Loucy (cell line): ENCODE data around the gene TMEM208.

Source experiments
- H2AFZ ChIP-seq: fragments of 200-600 bp; sonication (generic); 2 replicates; pipeline ENCODE4 v1.6.0; 2016; ENCODE audit warnings: antibody characterized with exemption, mild to moderate bottlenecking, low read length, moderate library complexity
- H3F3A ChIP-seq: fragments of 200-600 bp; 2 replicates; pipeline ENCODE4 v1.6.0; 2016; ENCODE audit warnings: antibody characterized with exemption, low read depth, mild to moderate bottlenecking
- H3K27me3 ChIP-seq: fragments of 200-600 bp; sonication (generic); 2 replicates; pipeline ENCODE4 v1.6.1; 2014; ENCODE audit warnings: low read length, mild to moderate bottlenecking; ENCODE audit not compliant: insufficient read depth, poor library complexity, severe bottlenecking
- H3K36me3 ChIP-seq: fragments of 200-600 bp; sonication (generic); 2 replicates; pipeline ENCODE4 v1.6.1; 2016; ENCODE audit warnings: low read length; ENCODE audit not compliant: insufficient read depth
- H3K4me1 ChIP-seq: fragments of 200-600 bp; sonication (generic); 2 replicates; pipeline ENCODE4 v1.5.1; 2014; ENCODE audit warnings: low read length, mild to moderate bottlenecking; ENCODE audit not compliant: insufficient read depth, poor library complexity, severe bottlenecking
- H3K4me2 ChIP-seq: fragments of 200-600 bp; sonication (generic); 2 replicates; pipeline ENCODE4 v1.6.0; 2014; ENCODE audit warnings: antibody characterized with exemption, low read length, low read depth, mild to moderate bottlenecking; ENCODE audit not compliant: poor library complexity, severe bottlenecking
- H3K4me3 ChIP-seq: fragments of 200-600 bp; sonication (generic); 2 replicates; pipeline ENCODE4 v1.5.1; 2014; ENCODE audit warnings: low read length, mild to moderate bottlenecking, mixed read lengths; ENCODE audit not compliant: poor library complexity, severe bottlenecking
- H3K79me2 ChIP-seq: fragments of 200-600 bp; sonication (generic); 2 replicates; pipeline ENCODE4 v1.6.1; 2014; ENCODE audit warnings: low read length; ENCODE audit not compliant: insufficient read depth
- H3K9ac ChIP-seq: fragments of 200-600 bp; sonication (generic); 2 replicates; pipeline ENCODE4 v1.6.0; 2014; ENCODE audit warnings: mild to moderate bottlenecking, low read depth, low read length, moderate library complexity; ENCODE audit not compliant: poor library complexity, severe bottlenecking
- H3K9me2 ChIP-seq: fragments of 200-600 bp; sonication (generic); replicated peaks from 2 replicates; pipeline ENCODE4 v1.6.1; 2016; ENCODE audit warnings: low read depth, low read length, mixed read lengths
- H3K9me3 ChIP-seq: fragments of 200-600 bp; sonication (generic); 2 replicates; pipeline ENCODE4 v1.6.1; 2014; ENCODE audit warnings: mild to moderate bottlenecking, antibody characterized with exemption, low read length, low read depth; ENCODE audit not compliant: insufficient read depth
- H4K20me1 ChIP-seq: fragments of 200-600 bp; sonication (generic); 2 replicates; pipeline ENCODE4 v1.6.0; 2014; ENCODE audit warnings: antibody characterized with exemption, low read length, mild to moderate bottlenecking; ENCODE audit not compliant: insufficient read depth, poor library complexity, severe bottlenecking
- CTCF ChIP-seq: fragments of 200-600 bp; sonication (generic); conservative IDR thresholded peaks from 2 replicates; pipeline ENCODE4 v1.5.1; 2014; ENCODE audit warnings: mild to moderate bottlenecking, antibody characterized with exemption, low read length
- EZH2phosphoT487 ChIP-seq: fragments of 200-600 bp; IDR thresholded peaks from 2 replicates; pipeline ENCODE4 v1.6.1; 2018; ENCODE audit warnings: antibody characterized with exemption, mild to moderate bottlenecking, moderate library complexity, borderline replicate concordance

TMEM208 gene

GRCh38 chr16:67211674-67212073 is 15.3 kb upstream of the TMEM208 start:
- no peaks in the 10 kb centered on the region for H4K20me1 ChIP-seq
- H3K9me2 ChIP-seq, result no peaks in the 10 kb centered on the region
- peaks cover 8% of the 10 kb centered on the region for H3K4me1 ChIP-seq
- H2AFZ ChIP-seq, result no peak overlapping the region
- no peak overlapping the region for H3K9ac ChIP-seq
- no peaks in the 10 kb centered on the region for H3K9me3 ChIP-seq
- H3K36me3 ChIP-seq, result no peaks in the 10 kb centered on the region
- no peaks in the 10 kb centered on the region for H3K79me2 ChIP-seq
- no peak overlapping the region for H3K4me2 ChIP-seq
- H3K4me3 ChIP-seq, result no peak overlapping the region
- H3K27me3 ChIP-seq, result no peaks in the 10 kb centered on the region
- no peak for TF ChIP-seq EZH2phosphoT487
- TF ChIP-seq CTCF, result no peak
- no peaks in the 10 kb centered on the region for H3F3A ChIP-seq

- Histone ChIP-seq H3K4me3 (no peak overlapping the region), H3F3A (no peaks in the 10 kb centered on the region), H4K20me1 (no peaks in the 10 kb centered on the region), H3K9ac (no peak overlapping the region), H3K4me1 (peaks cover 19% of the 10 kb centered on the region), H3K9me3 (no peaks in the 10 kb centered on the region), H3K4me2 (no peak overlapping the region), H3K36me3 (no peaks in the 10 kb centered on the region), H3K27me3 (no peaks in the 10 kb centered on the region), H3K79me2 (no peaks in the 10 kb centered on the region), H2AFZ (no peak overlapping the region), H3K9me2 (no peaks in the 10 kb centered on the region)
- TF ChIP-seq EZH2phosphoT487 (no peak), CTCF (no peak)
These were observed 14.2 kb upstream of the TMEM208 start for GRCh38 chr16:67212766-67213165.

- Histone ChIP-seq H3K4me1 (peaks cover 19% of the 10 kb centered on the region), H3K9me2 (no peaks in the 10 kb centered on the region), H3K36me3 (no peaks in the 10 kb centered on the region), H3K9me3 (no peaks in the 10 kb centered on the region), H3F3A (no peaks in the 10 kb centered on the region), H2AFZ (no peak overlapping the region), H3K9ac (no peak overlapping the region), H3K27me3 (no peaks in the 10 kb centered on the region), H4K20me1 (no peaks in the 10 kb centered on the region), H3K79me2 (no peaks in the 10 kb centered on the region), H3K4me2 (no peak overlapping the region), H3K4me3 (no peak overlapping the region)
- TF ChIP-seq CTCF (no peak), EZH2phosphoT487 (no peak)
These were observed 13.5 kb upstream of the TMEM208 start for GRCh38 chr16:67213197-67214019.
